Activated CD4-positive, alpha-beta T cell treated with anti-CD3 and anti-CD28 coated beads, Interleukin-10, Interleukin-2, amounts not matched to agents 100 ng/mL and 50 ng/mL, durations not matched to agents 16 hours and 8 hours (primary cell): ENCODE results near the gene ZYX.

Experiments
- DNase-seq: peaks from one replicate; pipeline ENCODE4 v3.0.0-alpha.2; 2020

The ZYX gene

GRCh38 chr7:143363016-143363937 is 17.9 kb upstream of the ZYX start:
- DNase-seq: no peak

GRCh38 chr7:143367972-143368371 is 13.2 kb upstream of the ZYX start:
- no peak for DNase-seq

- no peak for DNase-seq
These were observed 12.8 kb upstream of the ZYX start for GRCh38 chr7:143368387-143368786.

- DNase-seq: no peak
These were observed 11.2 kb upstream of the ZYX start for GRCh38 chr7:143369678-143370651.

GRCh38 chr7:143372070-143372469 is 9.1 kb upstream of the ZYX start:
- peak; percentile 74 for DNase-seq

GRCh38 chr7:143373255-143373794 is 7.8 kb upstream of the ZYX start:
- DNase-seq: no peak

GRCh38 chr7:143374561-143374960 is 6.6 kb upstream of the ZYX start:
- DNase-seq: no peak

GRCh38 chr7:143375298-143376034 is 5.7 kb upstream of the ZYX start:
- peak; percentile 68 for DNase-seq

GRCh38 chr7:143376396-143376795 is 4.7 kb upstream of the ZYX start:
- DNase-seq: no peak

- DNase-seq: peak; percentile 36
These were observed 1.4 kb upstream of the ZYX start for GRCh38 chr7:143379611-143380259.

GRCh38 chr7:143380260-143380645 is 892 bp upstream of the ZYX start:
- DNase-seq: peak; percentile 87

- no peak for DNase-seq
These were observed 431 bp downstream of the ZYX start for GRCh38 chr7:143381427-143382125.

- DNase-seq: no peak
These were observed 1.1 kb downstream of the ZYX start for GRCh38 chr7:143382126-143382790.

- no peak for DNase-seq
These were observed 1.9 kb downstream of the ZYX start for GRCh38 chr7:143382791-143383641.

- no peak for DNase-seq
These were observed 2.5 kb downstream of the ZYX start for GRCh38 chr7:143383642-143383957.

- no peak for DNase-seq
These were observed 3.0 kb downstream of the ZYX start for GRCh38 chr7:143384148-143384547.

- no peak for DNase-seq
These were observed 3.8 kb downstream of the ZYX start for GRCh38 chr7:143384661-143385631.

GRCh38 chr7:143385891-143386781 is 5.0 kb downstream of the ZYX start:
- DNase-seq: peak; percentile 61
